HG02678 (cell line): ENCODE measurements around the gene NT5DC2.

ENCODE experiments used
- ATAC-seq: cut with Tn5 transposase; IDR thresholded peaks from one replicate; pipeline ENCODE4 v1.9.1; 2021; ENCODE audit warnings: mild to moderate bottlenecking, moderate library complexity; ENCODE audit not compliant: unreplicated experiment

The NT5DC2 gene

GRCh38 chr3:52533623-52534280 lies at the start of gene NT5DC2:
TSS of gene NT5DC2 (minus strand) at chr3:52533857. CDS start at chr3:52533737, 120 bp downstream.
- peak; percentile 39 for ATAC-seq

DNA sequence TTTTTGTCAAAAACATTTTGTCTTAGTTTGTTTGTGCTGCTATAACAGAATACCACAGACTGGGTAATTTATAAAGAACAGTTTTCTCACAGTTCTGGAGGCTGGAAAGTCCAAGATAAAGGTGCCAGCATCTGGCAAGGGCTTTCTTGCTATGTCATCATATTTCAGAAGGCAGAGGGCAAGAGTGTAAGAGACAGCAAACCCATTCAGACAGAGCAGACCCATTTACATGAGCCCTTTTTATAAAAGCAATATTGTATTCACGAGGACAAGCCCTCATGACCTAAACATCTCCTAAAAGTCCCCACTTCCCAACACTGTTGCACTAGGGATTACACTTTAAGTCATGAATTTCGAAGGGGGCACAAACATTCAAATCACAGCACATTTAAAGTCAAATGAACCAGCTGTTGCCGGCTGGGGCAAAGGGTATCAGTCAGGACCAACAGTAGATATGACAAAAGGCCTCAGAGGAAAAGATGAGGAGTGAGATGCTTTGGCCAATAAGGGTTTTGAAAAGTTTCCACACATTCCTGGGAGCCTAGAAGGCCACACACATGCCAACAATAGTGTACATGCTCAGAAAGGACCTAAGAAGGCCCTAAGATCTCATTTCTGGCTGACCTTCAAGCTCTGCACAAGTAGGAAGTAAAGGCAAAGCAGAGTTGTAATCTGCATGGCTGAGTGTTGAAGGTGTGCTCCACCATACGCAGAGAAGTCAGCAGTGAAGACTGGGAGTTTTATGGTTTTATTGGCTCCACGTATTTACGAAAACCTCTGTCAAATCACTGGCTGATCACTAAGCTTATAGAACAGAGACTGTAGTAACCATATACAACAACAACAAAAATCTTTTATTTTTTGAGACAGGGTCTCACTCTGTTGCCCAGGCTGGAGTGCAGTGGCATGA lies 40.7 kb upstream of the NT5DC2 start:
- ATAC-seq: no peak

- no peak for ATAC-seq
Measured at GRCh38 chr3:52572221-52572620, 38.6 kb upstream of the NT5DC2 start.

GRCh38 chr3:52570076-52570475 lies 36.4 kb upstream of the NT5DC2 start:
- no peak for ATAC-seq

DNA sequence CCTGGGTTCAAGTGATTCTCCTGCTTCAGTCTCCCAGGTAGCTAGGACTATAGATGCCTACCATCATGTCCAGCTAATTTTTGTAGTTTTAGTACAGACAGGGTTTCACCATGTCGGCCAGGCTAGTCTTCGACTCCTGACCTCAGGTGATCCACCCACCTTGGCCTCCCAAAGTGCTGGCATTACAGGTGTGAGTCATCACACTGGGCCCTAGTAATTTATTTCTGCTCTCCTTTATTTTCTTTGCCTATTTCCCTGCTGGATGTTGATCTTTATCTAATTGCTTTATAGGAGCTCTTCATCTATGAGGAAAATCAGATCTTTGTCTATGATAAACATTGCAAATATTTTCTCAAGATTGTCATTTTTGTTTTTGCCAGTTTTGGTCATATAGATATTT lies 34.4 kb upstream of the NT5DC2 start:
- ATAC-seq: no peak

DNA sequence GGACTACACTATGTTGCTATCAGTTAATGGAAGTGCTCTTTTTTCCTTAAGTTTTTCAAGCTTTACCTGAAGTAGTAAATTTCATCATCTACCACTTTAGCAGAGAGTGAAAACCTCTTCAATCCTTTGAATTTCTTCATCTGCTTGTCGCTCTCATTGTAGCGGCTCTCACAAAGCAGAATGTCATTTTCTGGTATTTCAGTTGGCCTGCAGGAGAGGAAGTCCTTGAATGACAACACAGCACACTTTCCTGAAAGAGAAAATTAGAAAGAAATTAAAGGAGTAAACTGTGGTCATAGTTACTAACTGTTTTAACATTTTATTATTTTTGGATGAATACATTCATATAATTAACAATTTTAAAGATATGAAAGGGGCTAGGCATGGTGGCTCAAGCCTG lies 30.3 kb upstream of the NT5DC2 start:
- no peak for ATAC-seq

GRCh38 chr3:52561028-52561747 lies 27.5 kb upstream of the NT5DC2 start:
- ATAC-seq: no peak

DNA sequence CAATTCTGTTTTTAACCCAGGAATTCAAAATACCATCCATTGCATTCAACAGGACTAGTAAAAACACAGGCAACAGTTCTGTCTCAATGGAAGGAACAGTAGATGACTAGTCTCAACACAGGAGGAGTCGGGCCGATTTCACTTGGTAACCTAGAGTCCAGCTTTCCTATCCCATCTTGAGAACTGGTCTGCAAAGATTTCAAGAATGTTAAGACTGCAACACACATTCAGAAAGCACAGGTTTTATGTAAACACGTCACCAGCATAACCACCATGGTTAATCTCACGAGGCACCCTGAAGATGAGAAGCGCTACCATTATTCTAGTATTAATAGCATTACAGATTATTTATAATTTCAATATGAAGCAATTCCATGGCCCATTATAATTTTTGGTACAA lies 24.8 kb upstream of the NT5DC2 start:
- ATAC-seq: no peak

GRCh38 chr3:52557011-52557960 lies 23.6 kb upstream of the NT5DC2 start:
- ATAC-seq: no peak

GRCh38 chr3:52555056-52555455 lies 21.4 kb upstream of the NT5DC2 start:
- ATAC-seq: no peak

DNA sequence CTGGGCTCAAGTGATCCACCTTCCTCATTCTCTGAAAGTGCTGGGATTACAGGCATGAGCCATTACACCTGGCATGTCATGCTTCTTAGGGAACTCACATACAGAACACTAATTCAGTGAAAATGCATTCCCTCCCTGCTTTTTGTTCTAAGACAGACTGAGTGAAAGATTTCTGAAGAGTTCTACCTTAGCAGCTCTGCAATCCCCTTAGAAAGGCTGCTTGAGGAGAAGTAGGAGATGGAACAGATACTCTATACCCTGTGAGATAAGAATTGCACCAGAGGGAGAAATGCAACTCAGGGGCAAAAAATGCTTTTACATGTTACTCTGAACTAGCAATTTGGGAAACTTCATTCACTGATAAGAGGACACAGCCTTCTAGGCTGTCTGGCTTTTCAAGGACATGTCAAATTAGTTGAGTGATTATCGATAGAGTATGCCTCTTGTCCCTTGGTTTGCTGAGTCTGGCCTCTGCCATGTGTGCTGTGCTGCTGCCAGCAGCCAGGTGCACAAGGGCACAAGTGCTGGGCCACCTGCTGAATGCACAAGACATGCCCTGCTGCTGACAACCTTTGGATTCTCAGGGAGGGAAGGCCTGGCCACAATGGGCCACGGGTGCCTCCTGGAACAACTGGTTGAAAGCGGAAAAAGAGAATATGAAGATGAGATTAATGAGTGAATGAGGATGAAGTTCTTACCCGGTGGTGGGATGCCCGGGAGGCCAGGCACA lies 20.5 kb upstream of the NT5DC2 start:
- ATAC-seq: no peak

DNA sequence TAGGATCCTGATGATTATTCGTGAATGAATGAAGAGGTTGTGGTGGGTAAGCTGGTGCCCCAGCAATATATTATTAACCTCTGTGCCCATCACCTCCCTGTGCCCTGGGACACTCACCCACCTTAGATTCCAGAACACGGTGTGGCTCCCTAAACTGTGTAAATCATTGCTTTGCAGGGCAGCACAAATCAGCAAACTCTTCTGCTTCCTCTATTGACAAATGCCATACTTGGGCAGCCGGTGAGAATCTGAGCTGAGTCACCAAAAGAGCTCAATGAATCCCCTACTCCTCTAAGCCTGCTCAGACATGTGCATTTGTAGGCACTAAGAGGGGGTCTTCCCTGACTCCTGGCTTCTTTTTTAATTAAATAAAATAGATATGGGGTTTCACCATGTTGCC lies 18.4 kb upstream of the NT5DC2 start:
- ATAC-seq: no peak

DNA sequence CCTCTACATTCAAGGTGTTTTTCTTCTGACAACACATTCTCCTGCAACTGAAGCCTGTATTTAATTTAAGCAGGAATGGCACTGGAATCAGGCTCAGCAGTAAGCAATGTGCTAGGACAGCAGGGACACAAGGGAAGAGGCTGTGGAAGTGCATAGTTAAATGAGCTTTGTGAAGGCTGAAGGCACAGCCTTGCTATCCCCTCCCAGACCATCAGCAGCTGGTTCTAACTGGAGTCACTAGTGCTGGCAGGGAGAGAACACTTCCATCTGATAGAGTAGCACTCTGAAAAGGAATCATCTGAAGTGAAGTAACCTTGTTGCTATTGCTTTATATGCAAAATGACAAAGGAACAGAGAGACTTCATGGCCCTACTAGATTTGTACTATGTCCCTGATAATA lies 17.5 kb upstream of the NT5DC2 start:
- no peak for ATAC-seq

GRCh38 chr3:52547143-52547542 lies 13.5 kb upstream of the NT5DC2 start:
- no peak for ATAC-seq

DNA sequence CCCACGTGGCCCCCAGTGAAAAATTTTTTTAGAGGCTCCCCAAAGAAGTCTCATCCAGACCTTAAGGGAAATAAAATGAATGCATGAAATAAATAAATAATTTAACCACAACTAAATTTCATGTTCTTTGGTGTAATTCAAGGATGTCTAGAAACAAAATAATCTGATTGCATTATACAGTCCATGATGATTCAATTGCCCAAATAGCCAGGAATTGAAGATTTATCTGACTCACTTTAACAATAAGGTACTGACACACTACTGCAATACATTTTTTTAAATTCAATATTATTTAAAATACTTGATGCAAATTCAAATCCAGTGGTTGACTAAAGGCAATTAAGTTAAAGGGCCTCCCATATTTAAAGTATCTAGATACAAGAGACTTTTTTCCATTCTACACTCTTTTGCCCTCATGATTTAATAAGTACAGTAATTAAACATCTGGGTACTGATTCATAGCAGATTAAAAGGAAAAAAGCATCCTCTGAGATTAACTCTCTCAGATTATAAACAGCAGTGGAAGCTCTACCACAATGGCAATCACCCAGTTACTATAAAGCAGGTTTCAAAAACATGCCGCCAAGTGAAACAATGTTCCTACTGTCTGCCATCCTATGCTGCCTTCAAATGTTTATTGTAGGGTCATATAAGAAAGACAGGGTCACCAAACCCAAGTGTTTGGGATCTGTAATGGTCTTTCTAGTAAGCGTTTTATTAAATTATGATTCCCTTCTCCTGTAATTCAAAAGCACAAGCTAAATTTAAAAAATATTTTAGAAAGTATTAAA lies 12.6 kb upstream of the NT5DC2 start:
- ATAC-seq: no peak

DNA sequence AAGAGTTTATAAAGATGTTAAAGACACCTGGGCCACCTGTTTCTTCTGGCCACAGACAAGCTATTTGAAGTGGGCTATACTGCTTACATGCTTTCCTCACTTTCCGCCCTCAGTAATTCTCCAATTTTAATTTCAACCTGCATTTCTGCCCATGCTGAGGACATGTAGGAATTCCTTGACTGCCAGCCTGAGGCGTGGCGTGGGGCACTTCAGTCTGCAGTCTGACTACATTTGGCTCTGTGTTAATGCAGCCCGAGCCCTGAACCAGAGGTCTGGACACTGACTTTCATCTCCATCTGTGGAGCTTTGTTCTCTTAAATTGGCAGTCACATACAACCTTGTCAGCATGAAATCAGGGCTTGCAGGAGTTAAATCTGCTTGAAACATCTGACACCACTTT lies 11.3 kb upstream of the NT5DC2 start:
- ATAC-seq: no peak

- no peak for ATAC-seq
Measured at GRCh38 chr3:52541050-52541449, 7.4 kb upstream of the NT5DC2 start.

DNA sequence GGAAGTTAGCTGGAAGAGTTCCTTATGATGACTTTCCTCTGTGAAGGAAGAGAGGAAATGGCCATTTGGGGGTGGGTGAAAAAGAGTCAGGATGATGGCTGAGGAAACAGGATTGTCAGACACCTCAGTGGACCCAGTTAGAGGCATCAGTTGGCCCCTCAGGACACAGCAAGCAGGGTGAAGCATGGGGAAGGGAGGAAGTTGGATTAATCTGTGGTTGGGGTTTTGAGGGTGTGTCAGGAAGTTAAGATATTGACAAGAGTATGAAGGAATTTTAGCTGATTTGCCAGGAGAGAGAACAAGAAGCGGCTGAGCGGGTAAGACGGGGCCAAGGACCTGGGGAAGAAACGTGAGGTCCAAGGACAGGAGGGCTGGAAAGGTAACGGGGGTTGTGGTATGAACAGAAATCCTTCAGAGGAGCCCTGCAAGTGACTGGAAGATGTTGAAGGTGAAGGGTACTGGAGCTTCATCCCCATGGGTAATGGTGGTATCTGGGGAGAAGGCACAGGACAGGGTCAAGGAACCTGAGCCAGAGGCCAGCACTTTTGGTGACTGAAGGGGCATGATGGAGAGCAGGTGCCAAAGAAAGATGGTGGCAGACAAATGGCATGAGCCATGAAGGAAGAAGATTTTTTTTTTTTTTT lies 5.5 kb upstream of the NT5DC2 start:
- no peak for ATAC-seq
